ENCODE measurements around the gene ZRANB2. TPM values are rescaled to one million over a fixed set of nuclear protein-coding genes. Genes with fewer than 3 reads are reported as not detected.

Gene ZRANB2
- total and polyA plus RNA-seq, 10 of the 15 experiments (the other 5 are each of a cell fraction or from before 2014, with no cell fraction given): 68.4 to 189 (median 138) TPM

GRCh38 chr1:71028981-71029380 lies 51.9 kb downstream of the ZRANB2 start:
- Histone ChIP-seq H3K36me3 (ENCODE audit: control insufficient read depth in 2 of 2, insufficient read depth in 2 of 2, low read length in 1 of 2) (no peaks in the 10 kb centered on the region), H3K9me3 (replicated peaks; ENCODE audit: control insufficient read depth, insufficient read depth, low read length) (no peaks in the 10 kb centered on the region), H3K4me2 (ENCODE audit: control insufficient read depth, insufficient read depth) (no peak overlapping the region), H3K4me1 (ENCODE audit: control insufficient read depth, insufficient read depth, low read length) (no peaks in the 10 kb centered on the region), H3K9ac (ENCODE audit: control insufficient read depth, insufficient read depth, low read length) (no peak overlapping the region), H3K79me2 (ENCODE audit: control insufficient read depth, insufficient read depth, low read length) (no peaks in the 10 kb centered on the region), H3K4me3 (no peak overlapping the region), H3K27me3 (replicated peaks in 1 of 2; ENCODE audit: control insufficient read depth in 2 of 2, insufficient read depth in 2 of 2, low read length in 1 of 2) (no peaks in the 10 kb centered on the region; a peak in 1 of 4 replicates), H2AFZ (ENCODE audit: control insufficient read depth, low read depth, low read length) (no peak overlapping the region), H3K27ac (ENCODE audit: control insufficient read depth, insufficient read depth) (no peak overlapping the region), H4K20me1 (ENCODE audit: control insufficient read depth, insufficient read depth) (no peaks in the 10 kb centered on the region)
- in situ Hi-C loops (cut with MboI): no loop called here
- CTCF ChIA-PET: no interaction called here
- intact Hi-C loops (cut with micrococcal nuclease; ENCODE audit: unreplicated experiment): no loop called here
- no TSS peak for BruUV-seq (replicated peaks)
- RAD21 ChIA-PET (ENCODE audit: unreplicated experiment): no interaction called here
- POLR2A ChIA-PET: no interaction called here
- DNase-seq (ENCODE audit: low read depth, low spot score) (no peak), ATAC-seq (no peak), FAIRE-seq (no peak)
- no peak for TF ChIP-seq MYC (IDR thresholded peaks at IDR 0.05; ENCODE audit: insufficient read depth, insufficient read length, insufficient replicate concordance, low read length, severe bottlenecking)
- no peak for TF ChIP-seq KAT2A (conservative IDR thresholded peaks at IDR 0.05; ENCODE audit: control insufficient read depth, low read depth, low read length)
- no peak for TF ChIP-seq STAT3 (IDR thresholded peaks at IDR 0.05; ENCODE audit: low read depth, low read length)
- TF ChIP-seq RBBP5 (conservative IDR thresholded peaks at IDR 0.05): no peak
- no peak for TF ChIP-seq HSF1 (IDR thresholded peaks at IDR 0.05; ENCODE audit: low read depth, low read length)
- TF ChIP-seq SP1 (IDR thresholded peaks at IDR 0.05; ENCODE audit: low read depth, low read length): no peak
- WGBS (ENCODE audit: insufficient coverage, insufficient replicate concordance, low lambda C conversion rate, missing lambda C conversion rate): 0% methylated on average over 1 of the region's 1 CpG
- SMC1A ChIA-PET (ENCODE audit: uncharacterized antibody, unreplicated experiment): no interaction called here

GRCh38 chr1:71027991-71028390 lies 52.8 kb downstream of the ZRANB2 start:
- Histone ChIP-seq H3K4me2 (ENCODE audit: control insufficient read depth, insufficient read depth) (no peak overlapping the region), H3K36me3 (ENCODE audit: control insufficient read depth in 2 of 2, insufficient read depth in 2 of 2, low read length in 1 of 2) (no peaks in the 10 kb centered on the region), H3K9me3 (replicated peaks; ENCODE audit: control insufficient read depth, insufficient read depth, low read length) (no peaks in the 10 kb centered on the region), H3K27ac (ENCODE audit: control insufficient read depth, insufficient read depth) (no peak overlapping the region), H4K20me1 (ENCODE audit: control insufficient read depth, insufficient read depth) (no peaks in the 10 kb centered on the region), H3K4me1 (ENCODE audit: control insufficient read depth, insufficient read depth, low read length) (no peaks in the 10 kb centered on the region), H3K4me3 (no peak overlapping the region), H3K9ac (ENCODE audit: control insufficient read depth, insufficient read depth, low read length) (no peak overlapping the region), H2AFZ (ENCODE audit: control insufficient read depth, low read depth, low read length) (no peak overlapping the region), H3K27me3 (replicated peaks in 1 of 2; ENCODE audit: control insufficient read depth in 2 of 2, insufficient read depth in 2 of 2, low read length in 1 of 2) (no peaks in the 10 kb centered on the region; a peak in 1 of 4 replicates), H3K79me2 (ENCODE audit: control insufficient read depth, insufficient read depth, low read length) (no peaks in the 10 kb centered on the region)
- FAIRE-seq: no peak
- in situ Hi-C loops (cut with MboI): no loop called here
- ChIA-PET CTCF (no interaction called here), RAD21 (ENCODE audit: unreplicated experiment) (no interaction called here), SMC1A (ENCODE audit: uncharacterized antibody, unreplicated experiment) (no interaction called here), POLR2A (no interaction called here)
- 41% methylated on average over 7 of the region's 7 CpGs for WGBS (ENCODE audit: insufficient coverage, insufficient replicate concordance, low lambda C conversion rate, missing lambda C conversion rate)
- no peak for ATAC-seq
- intact Hi-C loops (cut with micrococcal nuclease; ENCODE audit: unreplicated experiment): no loop called here
- BruUV-seq (replicated peaks): no TSS peak
- DNase-seq (ENCODE audit: low read depth, low spot score): no peak
- TF ChIP-seq ZBED1 (IDR thresholded peaks at IDR 0.05; ENCODE audit: borderline replicate concordance): no peak
- no peak for TF ChIP-seq TCF7 (IDR thresholded peaks at IDR 0.05; ENCODE audit: borderline replicate concordance)
- no peak for TF ChIP-seq BACH1 (IDR thresholded peaks at IDR 0.05; ENCODE audit: borderline replicate concordance)
- TF ChIP-seq RB1 (IDR thresholded peaks at IDR 0.05; ENCODE audit: borderline replicate concordance): no peak
- TF ChIP-seq ATF3 (IDR thresholded peaks at IDR 0.05; ENCODE audit: borderline replicate concordance, extremely low read depth, low read depth, low read length): no peak
- no peak for TF ChIP-seq WRNIP1 (IDR thresholded peaks at IDR 0.05; ENCODE audit: borderline replicate concordance, low read depth, low read length)
- no peak for TF ChIP-seq RAD51 (IDR thresholded peaks at IDR 0.05)
- no peak for TF ChIP-seq MEF2A (IDR thresholded peaks at IDR 0.05; ENCODE audit: insufficient read depth, low read depth, low read length)
- TF ChIP-seq SIN3A (IDR thresholded peaks at IDR 0.05; ENCODE audit: low read depth, low read length): no peak
- TF ChIP-seq MYB (IDR thresholded peaks at IDR 0.05; ENCODE audit: borderline replicate concordance, low read depth, low read length): no peak
- TF ChIP-seq CHD2 (IDR thresholded peaks at IDR 0.05; ENCODE audit: borderline replicate concordance, low read depth, low read length): no peak
- no peak for TF ChIP-seq PAX5 (IDR thresholded peaks at IDR 0.05; ENCODE audit: borderline replicate concordance, low read depth, low read length)
- no peak for TF ChIP-seq JUND (IDR thresholded peaks at IDR 0.05; ENCODE audit: low read depth, low read length)
- no peak for TF ChIP-seq IKZF2 (IDR thresholded peaks at IDR 0.05)

Data from GM12878 (cell line).